GM12865 (cell line): Measurements from ENCODE around the gene DNHD1.

ENCODE experiments used
- DNase-seq: peaks from one replicate; pipeline ENCODE4 v3.0.0; 2010; ENCODE audit warnings: low read depth
- H3K4me3 ChIP-seq: 2 replicates; pipeline ENCODE4 v1.5.1; 2011; ENCODE audit warnings: mild to moderate bottlenecking, low read depth, low read length, control low read depth
- CTCF ChIP-seq: IDR thresholded peaks from 2 replicates; pipeline ENCODE4 v1.5.1; 2011; ENCODE audit warnings: low read length, control low read depth, low read depth, inconsistent platforms; ENCODE audit not compliant: insufficient read depth; ENCODE audit errors: missing control alignments

The DNHD1 gene

GRCh38 chr11:6539748-6540268, 42.7 kb downstream of the DNHD1 start:
- H3K4me3 ChIP-seq: no peak overlapping the region
- TF ChIP-seq CTCF: no peak
- DNase-seq: no peak

GRCh38 chr11:6541356-6541755, 44.3 kb downstream of the DNHD1 start:
- TF ChIP-seq CTCF: no peak
- DNase-seq: no peak
- no peak overlapping the region for H3K4me3 ChIP-seq

GRCh38 chr11:6542727-6543126, 45.6 kb downstream of the DNHD1 start:
- TF ChIP-seq CTCF: no peak
- no peak overlapping the region for H3K4me3 ChIP-seq
- no peak for DNase-seq

- no peak overlapping the region for H3K4me3 ChIP-seq
- TF ChIP-seq CTCF: no peak
- DNase-seq: no peak
These were observed 48.1 kb downstream of the DNHD1 start for GRCh38 chr11:6544921-6545850.

- TF ChIP-seq CTCF: no peak
- DNase-seq: no peak
- no peak overlapping the region for H3K4me3 ChIP-seq
These were observed 49.0 kb downstream of the DNHD1 start for GRCh38 chr11:6545917-6546605.

GRCh38 chr11:6546735-6547134, 49.7 kb downstream of the DNHD1 start:
- no peak for TF ChIP-seq CTCF
- H3K4me3 ChIP-seq: no peak overlapping the region
- DNase-seq: no peak
